Activated CD4-positive, alpha-beta T cell treated with anti-CD3 and anti-CD28 coated beads, Interleukin-2, amount 50 U/mL, for 4 hours (primary cell): ENCODE data around the gene OLA1.

Experiments used
- DNase-seq, 2 experiments: peaks; one replicate each; pipeline ENCODE4 v3.0.0-alpha.2; 2020

The OLA1 gene

GRCh38 chr2:174026122-174026845 lies 222.0 kb downstream of the OLA1 start:
- no peak for DNase-seq

- DNase-seq = no peak
These were observed 222.8 kb downstream of the OLA1 start for GRCh38 chr2:174025271-174026121.

DNA sequence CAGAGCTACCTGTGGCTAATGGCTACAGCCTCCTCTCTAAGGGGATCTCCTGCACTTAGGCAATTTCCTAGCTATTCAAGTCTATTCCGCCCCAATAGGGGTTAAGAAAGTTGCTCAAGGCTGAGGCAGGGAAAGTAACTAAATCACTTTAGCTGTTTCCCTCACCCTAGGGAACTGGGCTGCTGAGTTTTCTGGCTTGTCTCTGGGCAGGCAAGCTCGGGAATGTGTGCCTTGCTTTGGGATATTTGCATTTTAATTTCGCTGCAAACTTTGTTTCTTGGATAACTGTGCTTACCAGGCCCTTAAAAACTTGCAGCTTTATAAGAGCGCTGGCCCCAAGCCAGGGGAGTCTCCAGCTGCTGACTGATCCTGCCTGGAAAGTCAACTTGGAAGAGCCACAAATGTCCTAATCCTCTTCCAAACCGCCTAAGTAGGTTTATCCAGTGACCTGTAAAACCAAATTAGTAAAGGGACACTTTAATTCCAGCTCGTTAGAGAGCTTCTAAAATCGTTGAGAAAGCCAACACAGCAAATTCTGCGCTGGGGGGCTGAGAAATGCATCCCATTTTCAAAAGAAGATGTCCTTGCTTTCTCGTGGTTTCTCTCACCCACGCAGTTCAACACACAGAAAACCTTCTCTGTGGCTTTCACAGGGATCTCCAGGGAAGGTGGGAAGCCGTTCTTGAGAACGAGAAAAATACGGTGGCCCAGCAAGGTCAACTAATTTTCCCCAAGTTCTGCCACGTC lies 223.6 kb downstream of the OLA1 start:
- DNase-seq = no peak

- no peak for DNase-seq
These were observed 224.5 kb downstream of the OLA1 start for GRCh38 chr2:174023591-174024523.
